A549 treated with Hydrocortisone at 1 μM for 4 hours (cell line): ENCODE measurements around the gene IL1RL2. TPM values are rescaled to one million over a fixed set of nuclear protein-coding genes. Genes with fewer than 3 reads are reported as not detected.

Experiments
- total RNA-seq: library from RNA; stranded (reverse); fragments of 200-300 nt; extraction: Qiagen RNA extraction; gene quantifications from 5 replicates; pipeline ENCODE4 v1.2.3, GENCODE V29; 2022

The IL1RL2 gene
- total RNA-seq, result 0.02 TPM in 1 of 5 replicates, not detected in the others

DNA sequence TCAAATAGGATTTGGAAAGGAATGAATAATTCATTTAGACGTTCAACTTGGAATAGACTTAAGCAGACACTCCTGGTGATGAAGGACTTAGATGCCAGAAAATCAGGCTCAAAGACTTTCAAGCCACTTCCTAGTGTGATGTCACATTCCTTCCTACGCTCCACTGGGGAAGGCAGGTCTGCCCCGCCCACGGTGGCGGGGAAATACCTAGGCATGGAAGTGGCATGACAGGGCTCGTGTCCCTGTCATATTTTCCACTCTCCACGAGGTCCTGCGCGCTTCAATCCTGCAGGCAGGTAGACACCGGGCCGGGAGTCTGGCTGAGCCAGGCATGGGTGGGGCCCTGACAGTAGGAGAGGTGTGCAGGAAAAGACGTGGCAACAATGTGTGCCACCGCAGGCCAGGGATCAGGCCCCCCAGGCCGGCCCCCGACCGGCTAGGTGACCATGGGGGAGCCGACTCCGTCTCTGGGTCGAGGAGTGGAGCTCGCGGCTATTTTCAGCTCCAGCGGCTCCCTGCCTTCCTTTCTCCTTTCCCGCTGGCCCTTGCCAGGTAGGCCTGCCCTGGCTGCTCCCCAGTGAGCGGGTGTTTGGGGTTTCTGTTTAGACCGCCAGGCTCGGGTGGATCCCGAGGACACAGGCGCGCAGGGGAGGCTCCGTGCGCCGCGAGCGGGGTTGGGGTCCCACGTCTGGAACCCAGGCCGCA lies at the start of gene IL1RL2:
Gene IL1RL2, plus strand, starts transcription at position 233 of the 705 bp plus-strand sequence. CDS start 845 bp downstream, outside the sequence.

DNA sequence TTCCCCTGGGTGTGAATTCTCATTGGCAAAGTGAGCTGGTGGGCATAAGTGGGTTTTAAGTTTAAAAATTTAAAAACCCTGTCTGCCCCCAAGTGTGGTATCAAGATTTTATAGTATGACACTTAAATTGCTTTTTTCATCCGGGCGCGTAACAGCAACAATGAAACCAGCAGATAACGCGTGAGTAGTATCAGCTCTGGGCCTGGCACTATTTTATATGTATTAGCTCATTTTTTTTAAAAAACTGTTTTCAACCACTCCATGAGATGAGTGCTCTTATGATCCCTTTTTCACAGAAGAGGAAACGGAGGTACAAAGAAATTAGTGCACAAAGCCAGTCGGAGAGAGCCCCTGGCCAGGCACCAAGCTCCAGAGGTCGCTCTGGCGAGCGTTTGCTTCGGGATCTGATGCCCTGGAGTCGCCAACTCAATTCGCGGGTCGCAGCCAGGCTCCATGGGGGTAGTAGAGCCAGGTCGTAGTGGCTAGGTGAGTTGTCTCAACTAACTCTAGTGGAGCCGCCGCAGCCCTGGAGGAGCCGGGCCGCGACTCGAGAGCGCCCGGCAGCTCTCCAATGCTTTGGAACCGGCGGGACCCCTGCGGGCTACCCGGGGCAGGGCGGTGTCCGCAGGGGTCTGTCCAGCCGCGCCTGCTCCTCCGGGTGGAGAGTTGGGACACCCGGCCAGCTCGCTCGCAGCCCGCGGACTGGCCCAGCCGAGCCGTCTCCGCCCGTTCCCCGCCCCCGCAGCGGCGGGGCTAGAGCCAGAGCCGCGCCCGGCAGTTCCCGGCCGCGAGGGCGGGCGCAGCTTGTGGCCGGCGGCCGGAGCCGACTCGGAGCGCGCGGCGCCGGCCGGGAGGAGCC lies 44.6 kb upstream of the IL1RL2 start, which contains the start of gene IL1R1:
Gene IL1R1, plus strand, starts transcription at position 777 of the 859 bp plus-strand sequence. CDS start 14,979 bp downstream, outside the sequence.

Other genes with a start within 250 kb of the IL1RL2 start
- 0.92 to 1.5 TPM (median 1.1 TPM) in 5 replicates for gene IL1R2, start 195.1 kb upstream of the IL1RL2 start, total RNA-seq
- 35.7 to 54.7 TPM (median 43.7 TPM) in 5 replicates for gene IL1R1, start 44.3 kb upstream of the IL1RL2 start, total RNA-seq
- 0.64 to 1.4 TPM (median 1.0 TPM) in 5 replicates for gene IL1RL1, start 124.5 kb downstream of the IL1RL2 start, total RNA-seq
- gene IL18R1, start 168.8 kb downstream of the IL1RL2 start, total RNA-seq, result 1.0 to 1.4 TPM (median 1.2 TPM) in 5 replicates
- 0.03 to 0.09 TPM (median 0.06 TPM) in 4 of 5 replicates, not detected in the other for gene IL18RAP, start 236.1 kb downstream of the IL1RL2 start, total RNA-seq